ENCODE data around the gene ERCC8.
A peak's percentile ranks its signal among the peaks of the same experiment; 100 is the strongest.
"Not testable (repeated sequence)": the region's sequence is repeated elsewhere in the genome, so short reads cannot be mapped to it uniquely, and the experiment has no call there.

The ERCC8 gene

GRCh38 chr5:60944904-60945812 lies at the start of gene ERCC8, which contains the start of gene NDUFAF2:
ERCC8 (minus strand) TSS chr5:60945070; CDS start chr5:60945008, 62 bp downstream.
NDUFAF2 (plus strand) TSS chr5:60945205; CDS start chr5:60945256, 51 bp downstream.
- peak; percentile 84 for DNase-seq

- no peak for DNase-seq
These were observed 49.2 kb upstream of the ERCC8 start for GRCh38 chr5:60993875-60994571.

GRCh38 chr5:60993425-60993824 lies 48.6 kb upstream of the ERCC8 start:
- DNase-seq: no peak

GRCh38 chr5:60992871-60993270 lies 48.0 kb upstream of the ERCC8 start:
- no peak for DNase-seq

GRCh38 chr5:60989790-60990189 lies 44.9 kb upstream of the ERCC8 start:
- DNase-seq: no peak

GRCh38 chr5:60982127-60982526 lies 37.3 kb upstream of the ERCC8 start:
- not testable (repeated sequence) for DNase-seq

- no peak for DNase-seq
These were observed 35.6 kb upstream of the ERCC8 start for GRCh38 chr5:60980511-60980910.

GRCh38 chr5:60978968-60979367 lies 34.1 kb upstream of the ERCC8 start:
- DNase-seq: no peak

GRCh38 chr5:60977956-60978737 lies 33.3 kb upstream of the ERCC8 start:
- no peak for DNase-seq

- peak; percentile 23 for DNase-seq
These were observed 27.4 kb upstream of the ERCC8 start for GRCh38 chr5:60972231-60972630.

GRCh38 chr5:60961685-60962084 lies 16.8 kb upstream of the ERCC8 start:
- no peak for DNase-seq

GRCh38 chr5:60960591-60960990 lies 15.7 kb upstream of the ERCC8 start:
- no peak for DNase-seq

- no peak for DNase-seq
These were observed 14.3 kb upstream of the ERCC8 start for GRCh38 chr5:60959156-60959555.

- no peak for DNase-seq
These were observed 13.8 kb upstream of the ERCC8 start for GRCh38 chr5:60958712-60959111.

- DNase-seq: no peak
These were observed 13.2 kb upstream of the ERCC8 start for GRCh38 chr5:60958088-60958487.

GRCh38 chr5:60955239-60955638 lies 10.4 kb upstream of the ERCC8 start:
- no peak for DNase-seq

GRCh38 chr5:60948738-60949137 lies 3.9 kb upstream of the ERCC8 start:
- DNase-seq: no peak

GRCh38 chr5:60945813-60946187 lies 930 bp upstream of the ERCC8 start:
- no peak for DNase-seq

- DNase-seq: no peak
These were observed 1.2 kb downstream of the ERCC8 start for GRCh38 chr5:60943624-60944023.

GRCh38 chr5:60929024-60929423 lies 15.8 kb downstream of the ERCC8 start:
- no peak for DNase-seq

GRCh38 chr5:60927450-60927849 lies 17.4 kb downstream of the ERCC8 start:
- no peak for DNase-seq

GRCh38 chr5:60918466-60918865 lies 26.4 kb downstream of the ERCC8 start:
- DNase-seq: no peak

- no peak for DNase-seq
These were observed 28.2 kb downstream of the ERCC8 start for GRCh38 chr5:60916646-60917045.
